GM18870 (cell line): ENCODE data around the gene DAG1.
A peak's percentile ranks its signal among the peaks of the same experiment; 100 is the strongest.

Experiments
- ATAC-seq: cut with Tn5 transposase; IDR thresholded peaks from one replicate; pipeline ENCODE4 v1.9.1; 2021; ENCODE audit warnings: moderate library complexity; ENCODE audit not compliant: unreplicated experiment

Gene DAG1

GRCh38 chr3:49512781-49513355 is 42.8 kb downstream of the DAG1 start:
- no peak for ATAC-seq

DNA sequence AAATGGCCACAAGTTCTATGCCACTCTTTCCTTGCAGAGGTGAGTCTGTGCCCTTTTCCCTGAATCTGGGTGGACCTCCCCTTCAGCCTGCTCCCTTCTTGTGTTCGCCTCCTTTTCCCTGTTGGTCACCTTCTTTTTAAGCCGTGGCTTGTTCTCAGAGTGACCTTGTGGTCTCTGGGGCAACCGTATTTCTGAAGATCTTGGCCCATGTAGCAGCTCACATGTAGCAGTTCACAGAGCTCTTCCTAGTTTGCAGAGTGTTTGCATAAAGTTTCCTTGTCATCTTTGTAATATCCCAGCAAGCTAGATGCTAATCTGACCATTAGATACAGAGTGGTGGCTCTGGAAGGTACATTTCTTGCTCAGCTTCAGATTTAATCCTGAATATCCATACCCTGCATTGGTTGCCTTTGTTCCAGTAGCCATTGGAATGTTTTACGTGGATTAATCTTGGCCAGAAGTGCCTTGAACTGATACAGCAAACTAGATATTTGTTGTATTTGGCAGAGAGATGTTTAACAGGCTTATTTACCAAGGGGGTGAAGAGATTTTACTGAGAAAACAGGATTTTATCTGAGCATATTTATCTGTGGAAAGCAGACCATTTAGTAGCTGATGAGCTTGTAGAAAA is 43.5 kb downstream of the DAG1 start:
- ATAC-seq, result no peak

GRCh38 chr3:49518016-49518415 is 47.9 kb downstream of the DAG1 start:
- ATAC-seq, result no peak

DNA sequence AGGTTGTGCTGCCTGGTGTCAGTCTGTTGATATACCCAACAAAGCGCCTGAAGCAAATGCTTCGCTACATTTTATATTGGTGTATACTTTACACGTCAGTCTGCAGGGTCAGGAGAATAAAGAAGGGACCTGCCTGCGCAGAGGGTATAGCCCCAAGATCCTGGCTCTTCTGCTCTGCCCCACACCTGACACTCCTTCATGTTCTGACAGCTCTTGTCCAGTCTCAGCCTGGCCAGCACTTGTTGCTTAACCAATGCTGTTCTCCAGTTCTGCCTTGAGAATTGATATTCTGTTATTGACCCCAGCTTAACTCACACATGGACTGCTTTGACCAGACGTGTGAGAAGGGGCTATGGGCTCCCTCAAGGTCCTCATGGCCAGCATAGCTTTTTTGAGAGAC is 48.4 kb downstream of the DAG1 start:
- ATAC-seq, result no peak

GRCh38 chr3:49519296-49519695 is 49.2 kb downstream of the DAG1 start:
- ATAC-seq, result no peak

- ATAC-seq, result no peak
Observed at GRCh38 chr3:49519916-49520385, 49.9 kb downstream of the DAG1 start.

DNA sequence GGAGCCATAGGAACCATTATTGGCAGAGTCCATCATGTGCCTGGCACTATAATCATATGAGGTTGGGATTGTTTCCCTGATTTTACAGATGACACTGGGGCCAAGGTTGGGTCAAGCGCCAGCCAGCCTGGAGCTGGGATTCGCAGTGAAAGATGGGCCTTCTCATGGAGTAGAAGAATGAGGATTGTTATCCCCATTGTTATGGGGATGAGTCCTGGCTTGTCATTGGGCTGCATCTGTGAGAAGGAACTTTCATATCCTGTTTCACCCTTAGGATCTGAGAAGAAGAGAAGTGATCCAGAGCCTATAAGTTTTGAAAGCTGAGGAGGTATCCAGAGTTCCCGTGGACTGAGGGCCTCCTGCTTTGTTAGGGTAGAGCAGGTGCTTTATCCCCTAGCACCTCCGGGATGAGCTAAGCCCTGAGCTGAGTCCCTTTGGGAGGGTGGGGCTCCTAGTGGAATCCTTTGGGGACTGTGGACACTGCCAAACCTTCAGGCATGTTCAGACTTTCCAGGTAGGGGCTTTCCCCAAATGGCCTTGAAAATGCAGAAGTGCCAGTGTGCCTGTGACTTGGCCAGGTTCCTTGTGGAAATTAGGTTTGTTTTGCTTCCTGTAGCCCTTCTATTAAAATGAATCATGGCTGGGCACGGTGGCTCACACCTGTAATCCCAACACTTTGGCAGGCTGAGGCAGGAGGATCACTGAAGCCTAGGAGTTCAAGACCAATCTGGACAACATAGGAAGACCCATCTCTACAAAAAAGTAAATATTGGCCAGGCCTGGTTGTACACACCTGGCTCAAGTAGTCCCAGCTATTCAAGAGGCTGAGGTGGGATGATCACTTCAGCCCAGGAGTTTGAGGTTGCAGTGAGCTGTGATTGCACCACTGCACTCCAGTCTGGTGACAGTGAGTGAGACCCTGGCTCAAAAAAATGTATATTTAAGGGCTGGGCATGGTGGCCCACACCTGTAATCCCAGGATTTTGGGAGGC is 54.0 kb downstream of the DAG1 start:
- no peak for ATAC-seq

- no peak for ATAC-seq
Observed at GRCh38 chr3:49529567-49529966, 59.5 kb downstream of the DAG1 start.

GRCh38 chr3:49530231-49530630 is 60.2 kb downstream of the DAG1 start:
- ATAC-seq, result no peak

DNA sequence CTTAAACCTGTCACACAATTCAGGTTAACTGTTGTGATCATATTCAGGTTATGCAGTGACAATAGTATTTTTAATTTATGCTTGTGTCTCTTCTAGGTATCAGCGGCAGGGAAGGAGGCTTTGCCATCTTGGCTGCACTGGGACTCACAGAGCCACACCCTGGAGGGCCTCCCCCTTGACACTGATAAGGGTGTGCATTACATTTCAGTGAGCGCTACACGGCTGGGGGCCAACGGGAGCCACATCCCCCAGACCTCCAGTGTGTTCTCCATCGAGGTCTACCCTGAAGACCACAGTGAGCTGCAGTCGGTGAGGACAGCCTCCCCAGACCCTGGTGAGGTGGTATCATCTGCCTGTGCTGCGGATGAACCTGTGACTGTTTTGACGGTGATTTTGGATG is 60.6 kb downstream of the DAG1 start:
- ATAC-seq, result no peak

DNA sequence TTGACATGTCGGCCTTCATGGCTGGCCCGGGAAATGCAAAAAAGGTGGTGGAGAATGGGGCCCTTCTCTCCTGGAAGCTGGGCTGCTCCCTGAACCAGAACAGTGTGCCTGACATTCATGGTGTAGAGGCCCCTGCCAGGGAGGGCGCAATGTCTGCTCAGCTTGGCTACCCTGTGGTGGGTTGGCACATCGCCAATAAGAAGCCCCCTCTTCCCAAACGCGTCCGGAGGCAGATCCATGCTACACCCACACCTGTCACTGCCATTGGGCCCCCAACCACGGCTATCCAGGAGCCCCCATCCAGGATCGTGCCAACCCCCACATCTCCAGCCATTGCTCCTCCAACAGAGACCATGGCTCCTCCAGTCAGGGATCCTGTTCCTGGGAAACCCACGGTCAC is 61.2 kb downstream of the DAG1 start:
- no peak for ATAC-seq

DNA sequence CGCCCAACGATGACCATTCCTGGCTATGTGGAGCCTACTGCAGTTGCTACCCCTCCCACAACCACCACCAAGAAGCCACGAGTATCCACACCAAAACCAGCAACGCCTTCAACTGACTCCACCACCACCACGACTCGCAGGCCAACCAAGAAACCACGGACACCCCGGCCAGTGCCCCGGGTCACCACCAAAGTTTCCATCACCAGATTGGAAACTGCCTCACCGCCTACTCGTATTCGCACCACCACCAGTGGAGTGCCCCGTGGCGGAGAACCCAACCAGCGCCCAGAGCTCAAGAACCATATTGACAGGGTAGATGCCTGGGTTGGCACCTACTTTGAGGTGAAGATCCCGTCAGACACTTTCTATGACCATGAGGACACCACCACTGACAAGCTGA is 61.6 kb downstream of the DAG1 start:
- ATAC-seq, result no peak

DNA sequence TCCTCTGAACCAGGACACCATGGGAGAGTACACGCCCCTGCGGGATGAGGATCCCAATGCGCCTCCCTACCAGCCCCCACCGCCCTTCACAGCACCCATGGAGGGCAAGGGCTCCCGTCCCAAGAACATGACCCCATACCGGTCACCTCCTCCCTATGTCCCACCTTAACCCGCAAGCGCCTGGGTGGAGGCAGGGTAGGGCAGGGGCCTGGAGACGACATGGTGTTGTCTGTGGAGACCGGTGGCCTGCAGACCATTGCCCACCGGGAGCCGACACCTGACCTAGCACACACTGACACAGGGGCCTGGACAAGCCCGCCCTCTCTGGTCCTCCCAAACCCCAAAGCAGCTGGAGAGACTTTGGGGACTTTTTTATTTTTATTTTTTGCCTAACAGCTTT is 63.0 kb downstream of the DAG1 start:
- ATAC-seq, result no peak

GRCh38 chr3:49533786-49534519 is 63.9 kb downstream of the DAG1 start:
- no peak for ATAC-seq

- ATAC-seq, result no peak
Observed at GRCh38 chr3:49534581-49535441, 64.7 kb downstream of the DAG1 start.

GRCh38 chr3:49535971-49536874 is 66.2 kb downstream of the DAG1 start:
- ATAC-seq, result no peak

DNA sequence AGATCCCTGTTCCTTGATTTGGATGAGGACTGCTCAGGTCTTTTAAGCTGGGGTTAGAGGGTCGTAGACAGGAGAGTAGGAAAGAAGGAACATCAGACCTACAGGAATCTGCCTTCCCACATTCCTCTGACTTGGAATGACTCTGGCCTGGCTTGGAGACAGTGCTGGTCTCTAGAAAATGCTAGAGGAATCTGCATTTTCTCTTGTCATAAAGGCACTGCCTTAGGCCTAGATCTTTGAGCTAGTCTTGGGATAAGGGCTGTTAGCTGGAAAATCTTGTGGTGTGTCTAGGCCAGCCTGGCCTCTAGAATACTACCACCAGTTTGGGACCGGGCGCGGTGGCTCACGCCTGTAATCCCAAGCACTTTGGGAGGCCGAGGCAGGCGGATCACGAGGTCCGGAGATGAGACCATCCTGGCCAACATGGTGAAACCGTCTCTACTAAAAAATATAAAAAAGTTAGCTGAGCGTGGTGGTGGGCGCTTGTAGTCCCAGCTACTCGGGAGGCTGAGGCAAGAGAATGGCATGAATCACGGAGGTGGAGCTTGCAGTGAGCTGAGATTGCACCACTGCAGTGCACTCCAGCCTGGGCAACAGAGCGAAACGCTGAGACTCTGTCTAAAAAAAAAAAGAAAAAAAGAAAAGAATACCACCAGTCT is 66.9 kb downstream of the DAG1 start:
- no peak for ATAC-seq

GRCh38 chr3:49539659-49540560 is 69.8 kb downstream of the DAG1 start:
- ATAC-seq, result peak; percentile 80
